Stimulated activated CD8-positive, alpha-beta memory T cell treated with anti-CD3 and anti-CD28 coated beads, Interleukin-4, amount 100 ng/mL, for 24 hours (primary cell): ENCODE measurements around the gene NEURL1.
"Not testable (repeated sequence)": the region's sequence is repeated elsewhere in the genome, so short reads cannot be mapped to it uniquely, and the experiment has no call there.

ENCODE experiments used
- DNase-seq: peaks from one replicate; pipeline ENCODE4 v3.0.0-alpha.2; 2020; ENCODE audit warnings: low read depth

NEURL1 gene

DNA sequence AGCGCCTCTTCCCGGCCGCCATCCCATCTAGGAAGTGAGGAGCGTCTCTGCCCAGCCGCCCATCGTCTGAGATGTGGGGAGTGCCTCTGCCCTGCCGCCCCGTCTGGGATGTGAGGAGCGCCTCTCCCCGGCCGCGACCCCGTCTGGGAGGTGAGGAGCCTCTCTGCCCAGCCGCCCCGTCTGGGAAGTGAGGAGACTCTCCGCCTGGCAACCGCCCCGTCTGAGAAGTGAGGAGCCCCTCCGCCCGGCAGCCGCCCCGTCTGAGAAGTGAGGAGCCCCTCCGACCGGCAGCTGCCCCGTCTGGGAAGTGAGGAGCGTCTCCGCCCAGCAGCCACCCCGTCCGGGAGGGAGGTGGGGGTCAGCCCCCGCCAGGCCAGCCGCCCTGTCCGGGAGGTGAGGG, 113.5 kb downstream of the NEURL1 start:
- DNase-seq = not testable (repeated sequence)

DNA sequence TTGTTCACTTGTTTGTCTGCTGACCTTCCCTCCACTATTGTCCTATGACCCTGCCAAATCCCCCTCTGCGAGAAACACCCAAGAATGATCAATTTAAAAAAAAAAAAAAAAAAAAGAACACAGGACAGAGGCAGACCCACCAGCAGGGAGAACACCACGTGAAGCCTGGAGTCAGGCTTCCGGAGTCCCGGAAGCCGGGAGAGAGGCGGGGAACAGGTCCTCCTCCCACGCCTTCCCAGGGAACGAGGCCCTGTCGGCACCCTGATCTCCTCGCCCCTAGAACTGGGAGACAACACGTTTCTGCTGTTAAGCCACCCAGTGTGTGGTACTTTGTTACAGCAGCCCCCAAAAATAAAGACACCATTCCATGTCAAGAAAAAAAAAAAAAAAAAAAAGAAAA, 114.6 kb downstream of the NEURL1 start:
- not testable (repeated sequence) for DNase-seq

GRCh38 chr10:103609231-103610082, 116.0 kb downstream of the NEURL1 start:
- DNase-seq = no peak

DNA sequence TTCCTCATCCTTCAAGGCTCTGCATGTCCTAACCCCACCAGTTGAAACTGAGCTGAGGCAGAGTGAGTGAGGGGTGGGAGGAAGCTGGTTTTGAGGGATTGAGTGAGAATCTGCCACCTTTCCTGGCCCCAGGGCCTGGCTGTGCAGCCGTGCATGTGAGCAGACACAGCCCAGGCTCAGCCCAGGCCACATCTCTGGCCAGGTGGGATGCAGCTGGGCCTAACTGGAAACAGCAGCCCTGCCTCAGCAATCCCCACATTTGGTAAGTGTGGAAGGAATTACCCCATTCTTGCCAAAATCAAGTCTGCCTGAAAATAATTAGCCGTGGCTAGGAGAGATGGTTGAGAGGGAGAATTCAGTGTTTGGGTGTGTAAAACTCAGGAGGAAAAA, 116.6 kb downstream of the NEURL1 start:
- DNase-seq = no peak

- no peak for DNase-seq
Observed at GRCh38 chr10:103610921-103611511, 117.5 kb downstream of the NEURL1 start.

DNA sequence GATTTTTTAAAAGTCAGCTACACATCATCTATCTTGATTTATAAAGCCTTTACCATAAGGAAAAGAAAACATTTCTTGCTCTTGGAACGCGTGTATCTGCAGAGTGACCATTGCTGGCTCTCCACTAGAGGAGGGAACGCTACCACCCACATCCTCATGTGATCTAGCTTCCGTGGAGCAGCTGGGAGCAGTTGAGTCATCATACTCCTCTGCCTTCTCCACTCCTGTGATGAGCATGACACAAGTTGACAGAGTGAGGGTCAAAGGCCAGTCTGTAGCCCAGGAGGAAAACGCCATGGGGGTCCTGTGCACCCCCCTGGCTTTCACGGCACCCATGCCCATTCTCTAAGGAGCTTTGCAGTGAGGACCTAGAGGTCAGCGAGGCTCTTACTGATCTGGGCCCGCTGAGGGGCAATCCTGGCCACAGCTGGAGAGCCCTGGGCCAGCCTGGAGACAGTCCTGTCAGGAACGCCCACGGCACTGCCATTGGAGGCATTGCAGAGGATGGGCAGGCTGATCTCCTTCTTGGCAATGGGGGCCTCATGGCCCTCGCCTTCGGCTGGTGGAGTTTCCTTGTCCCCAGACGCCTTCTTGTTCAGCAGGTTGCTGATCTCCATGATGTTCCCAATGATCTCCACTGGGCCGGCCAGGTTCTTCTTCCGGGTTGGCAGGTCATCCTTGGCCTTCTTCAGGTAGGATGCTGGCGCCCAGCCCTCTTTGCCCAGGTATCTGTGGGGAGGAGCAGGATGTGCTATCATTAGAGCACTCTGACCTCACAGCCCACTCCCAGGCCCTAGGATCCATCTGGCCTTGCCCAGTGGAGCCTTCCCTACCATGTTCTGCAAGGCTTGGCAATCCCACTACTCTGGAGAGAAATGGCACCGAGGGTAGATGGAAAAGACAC, 119.2 kb downstream of the NEURL1 start:
- no peak for DNase-seq

- DNase-seq = no peak
Observed at GRCh38 chr10:103613616-103614015, 120.1 kb downstream of the NEURL1 start.

DNA sequence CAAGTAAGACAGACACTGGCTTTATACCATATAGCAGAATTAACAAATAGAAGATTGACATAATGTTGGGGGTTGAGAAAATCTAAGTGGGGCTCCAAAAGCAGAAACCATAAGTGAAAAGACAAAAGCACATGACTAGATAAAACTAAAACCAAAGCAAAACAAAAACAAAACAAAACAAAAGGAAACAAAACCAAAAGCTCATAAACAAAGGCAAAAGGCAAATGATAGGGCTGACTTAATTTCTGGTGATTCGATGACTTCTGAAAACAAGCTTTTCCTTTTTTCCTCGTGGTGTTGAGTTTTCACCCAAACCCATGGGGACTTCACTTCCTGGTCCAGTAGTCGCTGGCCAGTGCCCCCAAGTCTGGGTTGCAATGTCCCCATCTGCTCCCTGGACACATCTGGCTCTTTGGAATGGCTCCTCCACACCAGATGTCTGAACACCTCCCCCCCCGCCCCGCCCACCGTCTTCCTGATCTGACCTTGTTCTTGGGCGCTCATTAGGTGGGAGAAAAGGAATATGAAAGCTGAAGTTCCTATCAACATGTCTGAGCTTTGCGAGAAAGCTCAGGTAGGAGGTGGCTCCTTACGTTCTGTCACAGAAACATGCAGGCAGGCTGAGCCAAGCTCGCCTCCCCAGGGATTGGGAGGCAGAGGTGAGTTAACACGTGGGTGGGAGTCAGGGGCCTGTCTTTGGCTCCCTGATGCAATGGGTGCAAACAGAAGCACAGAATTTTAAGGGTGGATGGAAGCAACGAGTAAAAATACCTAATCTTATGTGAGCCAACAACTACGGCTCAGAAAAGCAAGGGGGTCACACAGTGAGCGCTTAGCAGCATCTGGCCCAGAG, 121.0 kb downstream of the NEURL1 start:
- DNase-seq = no peak

GRCh38 chr10:103616705-103617601, 123.4 kb downstream of the NEURL1 start:
- no peak for DNase-seq

GRCh38 chr10:103617602-103618385, 124.3 kb downstream of the NEURL1 start:
- DNase-seq = no peak

- no peak for DNase-seq
Observed at GRCh38 chr10:103618575-103619423, 125.3 kb downstream of the NEURL1 start.

- no peak for DNase-seq
Observed at GRCh38 chr10:103619424-103620351, 126.2 kb downstream of the NEURL1 start.

- DNase-seq = no peak
Observed at GRCh38 chr10:103620352-103620740, 126.8 kb downstream of the NEURL1 start.

DNA sequence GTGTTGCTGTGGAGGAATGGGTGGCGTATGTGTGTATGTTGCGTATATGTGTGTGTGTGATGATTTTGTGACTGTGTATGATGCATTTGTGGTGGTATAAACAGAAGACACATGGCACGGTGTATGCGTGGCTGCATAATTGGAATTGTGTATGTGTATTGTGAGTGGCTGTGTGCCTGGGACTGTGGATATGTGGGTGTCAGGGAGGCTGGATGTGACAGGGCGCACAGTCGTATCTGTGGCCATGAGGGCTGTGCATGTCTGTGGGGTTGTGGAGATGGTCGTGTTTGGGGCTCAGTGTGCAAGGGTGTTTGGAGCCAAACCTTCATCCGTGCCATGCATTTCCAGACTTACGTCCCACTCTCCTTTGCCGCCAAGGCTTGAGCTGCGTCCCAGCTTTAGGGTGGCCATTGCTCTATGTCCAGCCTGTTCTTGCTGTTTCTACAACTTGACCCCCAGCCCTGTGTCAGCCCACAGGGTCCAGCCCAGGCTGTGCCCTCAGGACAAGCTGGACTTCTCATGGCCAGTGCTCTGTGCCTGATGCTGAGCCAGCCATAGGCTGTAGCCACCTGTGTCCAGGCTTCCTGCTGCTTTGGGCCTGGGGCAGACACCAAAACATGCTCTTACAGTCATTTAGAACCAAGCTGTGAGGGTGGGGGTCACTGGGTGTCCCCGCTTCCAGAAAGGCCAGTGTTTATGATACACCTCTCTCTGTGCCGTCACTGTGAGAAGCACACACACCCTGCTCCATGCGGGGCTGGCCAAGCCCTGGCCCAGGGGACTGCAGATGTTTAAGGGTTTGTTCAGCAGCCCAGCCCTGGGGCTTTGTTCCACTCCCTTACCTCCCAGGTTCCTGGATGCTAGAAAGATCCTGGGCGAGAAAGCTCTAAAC, 127.6 kb downstream of the NEURL1 start:
- no peak for DNase-seq

DNA sequence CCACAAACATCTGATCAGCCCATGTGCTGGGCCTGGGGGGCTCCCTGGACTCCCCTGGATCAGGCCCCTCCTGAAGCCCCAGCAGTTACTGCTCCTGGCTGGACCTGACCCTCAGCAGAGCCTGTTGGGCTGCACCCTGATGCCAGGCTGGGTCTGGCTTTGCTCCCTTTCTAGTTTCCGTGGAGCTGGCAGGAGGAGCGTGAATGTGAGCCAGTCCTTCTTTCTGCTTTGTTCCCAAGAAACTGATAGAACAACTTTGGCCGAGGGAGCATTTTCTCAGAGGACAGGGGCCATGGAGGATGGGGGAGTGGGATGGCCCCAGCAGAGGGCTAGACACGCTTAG, 128.2 kb downstream of the NEURL1 start:
- no peak for DNase-seq

DNA sequence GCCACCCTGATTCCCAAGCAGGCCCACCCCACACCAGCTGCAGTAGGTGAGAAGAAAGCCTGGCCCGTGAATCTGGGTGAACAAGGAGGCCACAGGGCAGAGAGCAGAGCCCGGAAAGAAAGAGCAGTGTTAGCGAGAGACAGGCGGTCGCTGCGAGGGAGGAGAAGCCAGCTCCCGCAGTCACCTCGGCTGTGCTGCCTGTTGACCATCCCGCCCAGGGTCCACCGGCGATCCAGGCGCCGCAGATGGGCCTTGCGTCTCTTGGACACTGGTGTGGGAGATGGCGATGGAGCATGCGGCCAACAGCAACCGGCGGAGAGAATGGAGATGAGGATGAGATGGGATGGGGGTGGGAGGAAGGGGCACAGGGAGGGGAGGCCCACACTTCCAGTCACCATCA, 128.8 kb downstream of the NEURL1 start:
- no peak for DNase-seq
